Ovary (tissue), 3 donors: ENCODE measurements around the gene PPP2R3B.

Experiments
- CTCF ChIP-seq, 3 donors: fragments of 450-650 bp in 2 of 3; fragments of 200-600 bp in 1 of 3; IDR thresholded peaks; one replicate each; pipeline versions ENCODE4 v1.5.1 to v1.8.0; 2016 to 2022; ENCODE audit warnings: antibody characterized with exemption in 3 of 3, mild to moderate bottlenecking in 1 of 3
- POLR2A ChIP-seq: fragments of 450-650 bp; IDR thresholded peaks from one replicate; pipeline ENCODE4 v1.6.1; 2017; ENCODE audit warnings: antibody characterized with exemption, mild to moderate bottlenecking, moderate library complexity
- donor health status: DM: no; HTN: no; CAD: no.

- TF ChIP-seq CTCF (IDR thresholded peaks at IDR 0.05) (no peak), POLR2A (no peak)
Observed at GRCh38 chrX:314049-314448, 72.7 kb downstream of the PPP2R3B start.
